HG02678 (cell line): ENCODE measurements around the gene NR2F2.

ENCODE experiments used
- ATAC-seq: cut with Tn5 transposase; IDR thresholded peaks from one replicate; pipeline ENCODE4 v1.9.1; 2021; ENCODE audit warnings: mild to moderate bottlenecking, moderate library complexity; ENCODE audit not compliant: unreplicated experiment

NR2F2 gene

GRCh38 chr15:96331144-96331944 is 844 bp downstream of the NR2F2 start:
- ATAC-seq: peak; percentile 7

- no peak for ATAC-seq
These were observed 1.6 kb downstream of the NR2F2 start for GRCh38 chr15:96331945-96332636.

- no peak for ATAC-seq
These were observed 2.2 kb downstream of the NR2F2 start for GRCh38 chr15:96332637-96333121.

- no peak for ATAC-seq
These were observed 2.9 kb downstream of the NR2F2 start for GRCh38 chr15:96333131-96334016.

- no peak for ATAC-seq
These were observed 3.7 kb downstream of the NR2F2 start for GRCh38 chr15:96334017-96334704.

GRCh38 chr15:96334705-96335410 is 4.4 kb downstream of the NR2F2 start:
- no peak for ATAC-seq

GRCh38 chr15:96335411-96336024 is 5.0 kb downstream of the NR2F2 start:
- no peak for ATAC-seq

GRCh38 chr15:96336108-96336595 is 5.7 kb downstream of the NR2F2 start:
- no peak for ATAC-seq

GRCh38 chr15:96336596-96337364 is 6.3 kb downstream of the NR2F2 start:
- no peak for ATAC-seq

GRCh38 chr15:96337365-96338023 is 7.0 kb downstream of the NR2F2 start:
- ATAC-seq: no peak

GRCh38 chr15:96338074-96338765 is 7.7 kb downstream of the NR2F2 start:
- ATAC-seq: no peak

- no peak for ATAC-seq
These were observed 8.5 kb downstream of the NR2F2 start for GRCh38 chr15:96338766-96339618.

- ATAC-seq: no peak
These were observed 9.3 kb downstream of the NR2F2 start for GRCh38 chr15:96339619-96340347.

GRCh38 chr15:96340348-96340597 is 9.8 kb downstream of the NR2F2 start:
- ATAC-seq: no peak

- no peak for ATAC-seq
These were observed 10.4 kb downstream of the NR2F2 start for GRCh38 chr15:96340598-96341512.
